Fibroblast of the conjunctiva (primary cell): ENCODE data around the gene CDC42EP4.

Experiments
- DNase-seq: peaks from one replicate; pipeline ENCODE4 v3.0.0-alpha.2; 2010; ENCODE audit warnings: low read depth

Gene CDC42EP4

GRCh38 chr17:73297934-73298861 is 13.6 kb downstream of the CDC42EP4 start:
- DNase-seq = no peak

- no peak for DNase-seq
Measured at GRCh38 chr17:73293480-73293911, 18.3 kb downstream of the CDC42EP4 start.

GRCh38 chr17:73293031-73293430 is 18.8 kb downstream of the CDC42EP4 start:
- no peak for DNase-seq

GRCh38 chr17:73292031-73292531 is 19.7 kb downstream of the CDC42EP4 start:
- no peak for DNase-seq

DNA sequence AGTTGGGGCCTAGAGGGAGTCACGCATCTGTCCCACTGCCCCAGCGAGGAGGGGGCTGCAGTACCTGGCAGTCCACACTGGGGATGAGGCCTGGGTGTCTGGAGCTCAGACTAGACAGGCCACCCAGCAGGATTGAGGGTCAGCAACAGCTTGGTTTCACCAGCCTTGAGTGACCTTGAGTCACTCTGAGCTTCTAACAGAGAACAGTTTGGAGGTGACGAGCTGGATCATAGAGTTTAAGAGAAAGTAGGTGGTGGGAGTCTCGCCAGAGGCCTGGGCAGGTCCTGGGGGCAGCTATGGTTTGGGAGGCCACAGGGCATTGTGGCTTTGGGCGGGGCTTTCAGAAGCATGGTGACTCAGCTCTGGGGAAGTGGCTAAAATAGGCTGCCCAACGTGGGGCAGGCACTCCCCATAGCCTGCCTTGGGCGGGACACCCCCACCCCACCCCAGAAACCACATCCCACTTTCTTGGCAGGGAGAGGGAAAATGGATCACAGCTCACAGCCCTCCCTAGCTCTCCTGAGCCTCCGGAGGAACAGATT is 20.5 kb downstream of the CDC42EP4 start:
- peak; percentile 78 for DNase-seq

- no peak for DNase-seq
Measured at GRCh38 chr17:73290399-73291259, 21.2 kb downstream of the CDC42EP4 start.

DNA sequence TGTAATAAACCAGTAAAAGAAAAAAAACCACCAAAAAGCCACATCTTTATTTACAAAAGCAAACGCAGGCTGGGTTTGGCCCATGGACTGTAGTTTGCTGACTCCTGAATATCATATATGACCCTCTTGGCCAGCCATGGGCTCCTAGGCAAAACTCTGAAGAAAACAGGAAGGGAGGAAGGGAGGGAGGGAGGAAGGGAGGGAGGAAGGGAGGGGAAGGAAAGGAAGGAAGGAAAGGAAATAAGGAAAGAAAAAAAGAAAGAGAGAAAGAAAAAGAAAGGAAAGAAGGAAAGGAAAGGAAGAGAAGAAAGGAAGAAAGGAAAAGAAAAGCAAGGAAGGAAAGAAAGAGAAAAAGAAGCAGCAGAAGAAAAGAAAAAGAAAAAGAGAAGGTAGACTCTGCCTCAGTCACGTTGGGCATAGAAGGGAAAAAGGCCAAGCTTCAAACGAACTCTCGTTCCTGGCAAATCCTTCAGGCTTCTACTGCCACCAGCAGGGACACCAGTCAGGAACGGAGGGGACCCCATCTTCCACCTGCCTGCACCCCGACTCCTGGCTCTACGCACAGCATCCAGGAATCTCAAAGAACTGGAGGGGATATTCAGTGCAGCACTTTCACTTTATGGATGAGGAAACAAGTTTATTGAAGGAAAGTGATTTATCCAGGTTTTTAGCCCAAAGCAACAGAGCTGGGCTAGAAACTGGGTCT is 22.1 kb downstream of the CDC42EP4 start:
- DNase-seq = no peak

- DNase-seq = no peak
Measured at GRCh38 chr17:73288534-73289302, 23.1 kb downstream of the CDC42EP4 start.

DNA sequence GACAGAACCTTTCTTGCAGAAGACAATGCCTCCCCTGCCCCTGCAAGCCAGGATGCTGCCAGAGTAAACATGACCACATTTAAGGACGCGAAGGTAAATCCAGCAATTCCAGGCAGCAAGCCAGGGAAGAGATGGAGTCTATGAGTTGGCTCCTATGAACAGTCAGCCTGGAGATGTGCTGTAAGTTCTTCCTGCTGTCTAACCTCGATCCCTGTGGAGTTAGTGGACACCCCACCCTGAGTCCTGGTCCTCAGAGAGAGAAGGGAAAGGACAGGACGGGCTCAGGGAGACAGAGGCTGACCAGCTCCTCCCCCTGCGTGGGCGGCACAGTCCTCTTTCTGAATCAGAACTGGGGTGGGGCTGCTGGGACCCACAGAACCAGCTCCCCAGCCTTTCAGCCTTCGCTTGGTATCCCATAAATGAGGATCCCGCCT is 24.9 kb downstream of the CDC42EP4 start:
- DNase-seq = peak; percentile 59

GRCh38 chr17:73285916-73286862 is 25.6 kb downstream of the CDC42EP4 start:
- DNase-seq = no peak

GRCh38 chr17:73285603-73285908 is 26.2 kb downstream of the CDC42EP4 start:
- no peak for DNase-seq

DNA sequence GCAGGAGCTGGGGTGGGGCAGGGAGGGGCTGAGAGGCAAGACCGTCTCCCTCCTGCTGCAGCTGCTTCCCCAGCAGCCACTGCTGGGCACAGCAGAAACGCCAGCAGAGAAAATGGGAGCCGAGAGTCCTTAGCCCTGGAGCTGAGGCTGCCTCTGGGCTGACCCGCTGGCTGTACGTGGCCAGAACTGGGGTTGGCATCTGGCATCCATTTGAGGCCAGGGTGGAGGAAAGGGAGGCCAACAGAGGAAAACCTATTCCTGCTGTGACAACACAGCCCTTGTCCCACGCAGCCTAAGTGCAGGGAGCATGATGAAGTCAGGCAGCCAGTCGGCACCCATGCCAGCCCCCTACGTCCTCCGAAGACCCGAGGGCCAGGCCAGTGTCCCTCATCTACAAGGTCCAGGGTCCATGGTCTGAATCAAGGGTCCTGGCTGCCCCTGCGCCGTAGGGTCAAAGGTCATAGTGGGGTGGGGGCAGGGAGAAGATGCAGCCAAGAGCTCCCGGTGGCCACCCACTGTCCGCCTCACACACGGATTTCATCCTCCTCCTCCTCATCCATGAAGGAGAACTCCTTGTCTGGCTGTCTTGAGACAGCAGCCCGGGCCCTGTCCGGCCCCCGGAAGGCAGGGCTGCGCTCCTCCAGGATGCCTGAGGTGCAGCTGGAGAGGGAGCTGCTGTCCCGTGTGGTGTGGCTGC is 26.7 kb downstream of the CDC42EP4 start:
- no peak for DNase-seq

DNA sequence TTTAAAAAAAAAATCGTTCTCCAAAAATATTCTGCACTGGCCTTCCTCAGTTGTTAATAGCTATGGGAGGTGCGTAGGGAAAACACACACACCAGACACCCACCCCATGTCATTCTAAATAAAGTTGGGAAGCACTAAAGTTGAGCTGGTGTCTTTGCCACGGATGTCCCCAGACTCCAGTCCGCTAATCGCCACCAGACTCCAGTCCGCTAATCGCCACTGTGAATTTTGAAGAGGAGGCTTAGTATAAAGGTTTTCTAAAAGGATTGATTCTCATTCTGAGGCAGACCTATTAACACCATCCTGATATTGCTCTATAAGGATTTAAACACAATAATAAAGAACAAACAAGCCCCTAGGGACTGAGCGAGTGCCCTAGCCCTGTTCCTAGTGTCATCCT is 27.4 kb downstream of the CDC42EP4 start:
- no peak for DNase-seq

GRCh38 chr17:73283841-73284282 is 27.9 kb downstream of the CDC42EP4 start:
- no peak for DNase-seq

DNA sequence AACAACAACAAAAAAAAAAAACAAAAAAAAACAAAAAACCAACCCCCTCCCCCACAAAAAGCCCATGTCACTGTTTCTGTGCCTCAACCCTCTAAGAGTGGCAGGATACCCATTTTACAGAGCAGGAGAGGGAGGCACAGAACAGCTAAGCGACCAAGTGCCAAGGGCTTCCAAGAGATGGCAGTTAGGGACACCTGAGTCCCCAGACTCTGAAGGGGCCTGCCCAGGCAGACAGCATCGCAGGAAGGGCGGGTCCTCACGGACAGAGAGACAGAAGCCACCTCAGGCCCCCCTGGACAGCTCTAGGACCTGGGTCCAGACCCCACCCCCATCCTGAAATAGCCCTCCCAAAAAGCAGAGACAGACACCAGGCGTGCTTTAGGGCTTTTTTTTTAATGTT is 28.6 kb downstream of the CDC42EP4 start:
- no peak for DNase-seq

GRCh38 chr17:73282629-73283028 is 29.2 kb downstream of the CDC42EP4 start:
- no peak for DNase-seq

GRCh38 chr17:73281928-73282327 is 29.9 kb downstream of the CDC42EP4 start:
- no peak for DNase-seq

GRCh38 chr17:73280191-73280590 is 31.6 kb downstream of the CDC42EP4 start:
- DNase-seq = no peak

- no peak for DNase-seq
Measured at GRCh38 chr17:73279704-73280103, 32.1 kb downstream of the CDC42EP4 start.
